Activated naive CD8-positive, alpha-beta T cell treated with anti-CD3 and anti-CD28 coated beads, Interleukin-2, amount 50 U/mL, for 16 hours (primary cell): Measurements from ENCODE around the gene BSDC1.
"Not testable (repeated sequence)": the region's sequence is repeated elsewhere in the genome, so short reads cannot be mapped to it uniquely, and the experiment has no call there.

Source experiments
- DNase-seq: peaks from one replicate; pipeline ENCODE4 v3.0.0-alpha.2; 2020; ENCODE audit warnings: low read depth, low spot score

The BSDC1 gene

GRCh38 chr1:32358435-32358834 is 35.8 kb downstream of the BSDC1 start:
- no peak for DNase-seq

- no peak for DNase-seq
These were observed 36.6 kb downstream of the BSDC1 start for GRCh38 chr1:32357614-32358013.

- DNase-seq = no peak
These were observed 37.8 kb downstream of the BSDC1 start for GRCh38 chr1:32356478-32356877.

- DNase-seq = not testable (repeated sequence)
These were observed 38.5 kb downstream of the BSDC1 start for GRCh38 chr1:32355778-32356177.

- no peak for DNase-seq
These were observed 40.2 kb downstream of the BSDC1 start for GRCh38 chr1:32353886-32354570.

GRCh38 chr1:32353431-32353830 is 40.8 kb downstream of the BSDC1 start:
- no peak for DNase-seq

- no peak for DNase-seq
These were observed 41.3 kb downstream of the BSDC1 start for GRCh38 chr1:32352831-32353383.

- DNase-seq = no peak
These were observed 41.9 kb downstream of the BSDC1 start for GRCh38 chr1:32352239-32352745.

GRCh38 chr1:32351399-32352238 is 42.6 kb downstream of the BSDC1 start:
- DNase-seq = peak; percentile 79

GRCh38 chr1:32350785-32351398 is 43.3 kb downstream of the BSDC1 start:
- no peak for DNase-seq

- no peak for DNase-seq
These were observed 45.0 kb downstream of the BSDC1 start for GRCh38 chr1:32349211-32349708.

- DNase-seq = no peak
These were observed 47.6 kb downstream of the BSDC1 start for GRCh38 chr1:32346532-32347157.

- DNase-seq = no peak
These were observed 48.9 kb downstream of the BSDC1 start for GRCh38 chr1:32345289-32345827.

- no peak for DNase-seq
These were observed 51.5 kb downstream of the BSDC1 start for GRCh38 chr1:32342704-32343103.

GRCh38 chr1:32341971-32342370 is 52.3 kb downstream of the BSDC1 start:
- DNase-seq = no peak

GRCh38 chr1:32341186-32341757 is 53.0 kb downstream of the BSDC1 start:
- no peak for DNase-seq

GRCh38 chr1:32339363-32339978 is 54.8 kb downstream of the BSDC1 start:
- no peak for DNase-seq

GRCh38 chr1:32338637-32339145 is 55.5 kb downstream of the BSDC1 start:
- DNase-seq = no peak

- no peak for DNase-seq
These were observed 56.2 kb downstream of the BSDC1 start for GRCh38 chr1:32337855-32338636.
